ENCODE measurements around the gene TRUB1.
"Not testable (repeated sequence)": the region's sequence is repeated elsewhere in the genome, so short reads cannot be mapped to it uniquely, and the experiment has no call there.

The TRUB1 gene

DNA sequence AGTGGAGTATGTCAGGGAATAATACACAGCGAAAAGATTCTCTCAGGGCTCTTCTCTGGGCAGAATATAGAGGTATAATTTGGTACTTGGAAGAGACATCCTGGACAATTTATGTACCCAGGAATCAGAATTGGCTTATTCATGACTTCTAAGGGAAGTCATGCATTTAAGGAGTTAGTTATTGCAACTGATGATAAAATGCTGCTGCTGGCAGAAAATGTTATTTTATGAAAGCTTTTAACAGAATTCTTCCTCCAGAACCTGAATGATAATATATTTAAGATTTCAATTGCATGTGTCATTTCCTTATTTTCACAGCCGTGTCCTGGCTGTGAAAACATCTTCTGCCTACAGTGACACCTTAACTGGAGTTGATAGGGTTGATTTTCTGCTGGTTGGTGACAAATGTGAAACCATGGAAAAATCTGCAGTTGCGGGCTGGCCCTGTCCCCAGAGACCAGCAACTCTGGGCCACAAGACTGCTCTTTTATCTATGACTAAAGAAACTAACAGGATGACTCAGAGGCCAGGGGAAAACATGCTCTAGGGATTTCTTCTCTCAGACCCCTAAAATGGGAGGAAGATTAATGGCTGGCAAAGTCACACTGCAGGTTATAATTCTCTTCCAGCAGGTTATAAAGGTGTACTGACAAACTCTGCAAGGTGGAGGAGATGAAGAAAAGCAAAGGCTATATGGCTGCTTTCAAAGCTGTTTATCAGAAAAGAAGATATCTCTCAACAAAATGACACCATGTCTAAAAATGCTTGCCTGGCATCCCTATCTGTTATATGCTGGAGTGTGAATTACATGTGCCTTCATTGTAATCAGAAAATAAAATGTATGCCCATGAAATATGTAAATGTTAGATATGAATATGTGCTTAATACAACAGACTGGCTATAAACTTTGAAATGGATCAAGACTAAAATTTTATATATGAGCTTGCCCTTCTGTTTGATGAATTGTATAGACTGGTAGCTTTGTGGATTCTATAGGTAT lies 12.1 kb upstream of the TRUB1 start:
- peak; percentile 35 for DNase-seq (ENCODE audit: low spot score)

DNA sequence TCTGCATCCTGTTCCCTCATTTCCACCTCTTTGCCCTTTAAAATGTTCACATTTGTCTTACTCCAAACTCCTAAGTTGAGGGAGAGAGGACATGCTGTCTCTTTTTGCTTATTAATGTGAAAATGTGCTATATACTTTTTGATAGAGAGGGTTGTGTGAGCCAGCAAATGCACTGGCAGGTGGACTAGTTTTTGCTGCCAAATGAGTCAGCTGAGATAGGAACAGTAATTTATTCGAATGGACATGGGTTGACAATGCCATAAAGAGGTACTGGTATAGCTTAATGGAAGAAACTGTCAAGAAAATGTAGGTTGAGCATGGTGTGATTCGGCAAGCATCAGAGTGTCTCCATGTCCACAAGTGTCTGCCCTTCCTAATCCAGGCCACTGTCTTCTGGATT lies 9.2 kb upstream of the TRUB1 start:
- DNase-seq (ENCODE audit: low spot score): no peak

DNA sequence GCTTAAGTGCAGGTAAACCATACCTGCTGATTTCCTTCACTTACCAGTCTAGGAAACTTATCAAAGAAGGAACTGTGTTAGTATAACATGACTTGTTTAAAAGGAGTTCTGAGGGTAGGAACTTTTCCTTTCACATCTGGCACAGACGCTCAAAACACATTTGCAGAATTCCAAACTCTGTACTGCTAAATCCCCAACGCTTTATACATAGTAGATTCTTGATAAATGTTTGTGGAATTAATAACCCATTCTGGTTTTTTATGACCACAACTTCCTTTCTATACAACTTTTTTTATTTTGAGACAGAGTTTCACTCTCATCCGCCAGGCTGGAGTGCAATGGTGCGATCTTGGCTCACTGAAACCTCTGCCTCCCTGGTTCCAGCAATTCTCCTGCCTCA lies 7.7 kb upstream of the TRUB1 start:
- DNase-seq (ENCODE audit: low spot score): peak; percentile 11

DNA sequence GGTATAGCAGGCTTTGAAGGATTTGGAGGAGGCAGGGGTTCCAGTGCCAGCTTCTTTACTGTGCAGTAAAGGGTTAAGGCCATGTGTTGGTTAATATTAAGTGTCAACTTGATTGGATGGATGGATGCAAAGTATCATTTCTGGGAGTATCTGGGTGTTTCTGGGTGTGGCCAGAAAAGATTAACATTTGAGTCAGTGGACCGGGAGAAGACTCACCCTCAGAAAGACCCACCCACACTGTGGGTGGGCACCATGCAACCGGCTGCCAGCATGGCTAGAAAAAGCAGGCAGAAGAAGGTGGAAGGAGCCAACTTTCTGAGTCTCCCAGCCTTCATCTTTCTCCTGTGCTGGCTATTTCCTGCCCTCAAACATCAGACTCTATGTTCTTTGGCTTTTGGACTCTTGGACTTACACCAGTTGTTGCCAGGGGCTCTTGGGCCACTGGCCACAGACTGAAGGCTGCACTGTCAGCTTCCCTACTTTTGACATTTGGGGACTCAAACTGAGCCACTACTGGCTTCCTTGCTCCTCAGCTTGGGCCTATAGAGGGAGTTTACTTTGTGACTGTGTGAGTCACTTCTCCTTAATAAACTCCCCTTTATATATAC lies 6.8 kb upstream of the TRUB1 start:
- no peak for DNase-seq (ENCODE audit: low spot score)

DNA sequence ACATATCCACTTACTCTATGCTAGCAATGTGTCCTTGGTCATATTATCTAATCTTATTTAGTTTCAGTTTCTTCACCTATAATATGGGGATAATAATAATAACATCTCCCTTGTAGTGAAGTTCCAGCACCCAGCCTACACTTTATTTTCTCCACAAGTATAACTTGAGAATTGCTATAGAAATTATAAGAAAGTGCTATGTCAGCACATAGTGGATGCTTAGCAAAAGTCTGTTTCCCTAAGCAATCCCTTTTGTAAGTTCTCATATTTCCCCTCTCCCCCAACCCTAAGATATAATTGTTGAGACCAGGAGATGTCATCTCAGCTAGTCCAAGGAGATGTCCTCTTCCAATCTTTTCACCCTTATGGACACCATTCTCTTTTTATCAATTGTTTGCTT lies 5.8 kb upstream of the TRUB1 start:
- no peak for DNase-seq (ENCODE audit: low spot score)

DNA sequence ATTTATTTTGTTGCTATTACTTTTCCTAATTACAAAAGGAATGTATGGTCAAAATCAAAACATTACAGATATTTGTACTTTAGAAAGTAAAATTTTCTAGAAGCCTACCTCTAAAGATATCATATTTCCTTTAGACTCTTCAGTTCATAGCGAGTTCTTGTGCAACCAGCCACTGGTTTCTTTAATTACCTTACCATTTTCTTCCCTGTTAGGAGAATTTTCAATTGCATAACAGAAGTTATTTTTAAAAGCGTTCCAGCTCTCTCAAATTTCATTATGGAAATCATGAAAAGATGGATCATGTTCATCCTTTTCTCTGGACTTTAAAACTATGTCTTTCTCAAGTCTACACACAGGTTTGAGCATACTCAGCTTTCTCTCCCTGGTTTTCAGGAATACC lies 5.0 kb upstream of the TRUB1 start:
- DNase-seq (ENCODE audit: low spot score): peak; percentile 4

DNA sequence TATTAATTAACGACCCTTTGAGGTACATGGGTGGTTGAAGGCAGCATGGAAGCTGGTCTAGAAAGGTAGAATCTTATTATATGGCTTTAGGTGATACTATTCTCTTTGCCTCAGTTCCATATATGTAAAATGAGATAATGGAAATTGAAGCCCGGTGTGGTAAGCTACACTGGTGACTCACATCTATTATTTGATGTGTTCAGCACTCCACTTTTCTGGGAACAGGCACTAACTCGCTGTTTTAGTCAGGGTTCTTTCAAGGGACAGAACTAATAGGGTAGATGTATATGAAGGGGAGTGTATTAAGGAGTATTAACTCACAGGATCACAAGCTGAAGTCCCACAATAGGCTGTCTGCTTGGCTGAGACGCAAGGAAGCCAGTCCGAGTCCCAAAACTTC lies 4.4 kb upstream of the TRUB1 start:
- DNase-seq (ENCODE audit: low spot score): no peak

DNA sequence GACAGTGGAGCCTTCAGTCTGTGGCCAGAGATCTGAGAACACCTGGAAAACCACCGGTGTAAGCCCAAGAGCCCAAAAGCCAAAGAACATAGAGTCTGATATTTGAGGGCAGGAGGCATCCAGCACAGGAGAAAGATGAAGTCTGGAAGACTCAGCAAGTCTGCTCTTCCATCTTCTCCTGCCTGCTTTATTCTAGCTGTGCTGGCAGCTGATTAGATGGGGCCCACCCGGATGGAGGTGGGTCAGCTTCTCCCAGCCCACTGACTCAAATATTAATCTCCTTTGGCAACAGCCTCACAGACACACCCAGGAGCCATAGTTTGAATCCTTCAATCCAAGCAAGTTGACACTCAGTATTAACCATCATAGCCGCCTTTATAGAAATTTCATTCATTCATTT lies 4.0 kb upstream of the TRUB1 start:
- not testable (repeated sequence) for DNase-seq (ENCODE audit: low spot score)

DNA sequence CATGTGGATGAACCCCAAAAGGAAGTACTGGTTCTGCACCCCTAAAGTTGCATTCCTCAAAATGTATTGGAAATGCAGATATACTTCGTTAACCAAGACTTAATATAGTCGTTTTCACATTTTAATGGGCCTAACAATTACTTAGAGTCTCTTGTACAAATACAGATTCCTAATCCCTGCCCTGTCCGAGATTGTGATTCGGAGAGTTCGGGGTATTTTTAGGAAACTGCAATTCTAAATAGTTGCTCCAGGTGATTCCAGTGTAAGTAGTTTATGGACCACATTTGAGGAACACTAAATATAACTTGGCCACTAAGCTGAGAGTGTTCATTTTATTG lies 830 bp downstream of the TRUB1 start:
- no peak for DNase-seq (ENCODE audit: low spot score)

DNA sequence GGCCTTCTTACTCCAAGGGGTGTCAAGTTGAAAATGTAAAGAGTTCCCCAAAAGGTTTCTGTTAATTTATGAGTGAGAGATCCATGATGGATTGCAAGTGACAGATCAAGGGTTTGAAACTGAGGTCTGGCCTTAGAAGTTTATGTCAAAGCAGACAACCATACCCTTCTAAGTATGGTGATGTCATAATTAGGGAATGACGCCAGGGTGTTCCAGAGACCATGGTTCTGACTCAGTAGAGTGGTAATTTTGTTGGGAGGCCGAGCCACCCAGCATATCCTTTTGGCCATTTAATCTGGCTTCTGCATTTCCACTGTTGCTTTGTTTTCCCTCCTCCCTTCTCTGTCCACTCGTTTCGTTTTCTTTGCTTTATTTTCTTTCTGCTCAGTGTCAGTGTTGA lies 2.7 kb downstream of the TRUB1 start:
- DNase-seq (ENCODE audit: low spot score): no peak

DNA sequence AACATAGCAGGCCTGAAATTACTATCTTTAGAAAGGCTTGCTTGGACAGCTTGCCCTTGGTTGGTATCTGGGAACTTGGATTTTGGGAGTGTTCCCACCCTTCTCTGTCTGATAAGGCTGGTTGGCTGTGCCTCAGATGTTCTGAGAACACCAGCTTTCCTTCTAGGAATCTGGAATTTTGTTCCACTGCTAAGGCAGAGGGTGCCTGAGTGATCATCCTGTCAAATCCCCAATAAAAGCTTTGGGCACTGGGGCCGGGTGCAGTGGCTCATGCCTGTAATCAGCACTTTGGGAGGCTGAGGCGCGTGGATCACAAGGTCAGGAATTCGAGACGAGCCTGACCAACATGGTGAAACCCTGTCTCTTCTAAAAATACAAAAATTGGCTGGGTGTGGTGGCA lies 5.0 kb downstream of the TRUB1 start:
- no peak for DNase-seq (ENCODE audit: low spot score)

DNA sequence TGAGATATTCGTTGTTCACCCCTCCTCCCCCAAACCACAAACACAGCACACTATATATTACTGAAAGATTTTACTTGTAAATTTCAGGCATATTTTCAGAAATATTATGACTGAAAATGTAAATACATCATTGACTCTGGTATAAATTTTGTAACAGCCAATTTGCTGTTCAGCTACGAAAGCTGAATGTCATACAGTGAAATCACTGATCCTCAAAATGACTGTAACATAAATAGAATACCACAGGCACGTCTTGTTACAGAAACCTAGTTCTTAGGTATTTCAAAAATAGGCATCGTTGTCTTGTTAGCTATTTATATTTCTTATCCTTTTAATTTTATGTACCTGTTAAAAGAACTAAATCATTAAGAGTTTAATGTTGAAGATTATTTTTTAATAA lies 15.1 kb downstream of the TRUB1 start:
- DNase-seq (ENCODE audit: low spot score): no peak

DNA sequence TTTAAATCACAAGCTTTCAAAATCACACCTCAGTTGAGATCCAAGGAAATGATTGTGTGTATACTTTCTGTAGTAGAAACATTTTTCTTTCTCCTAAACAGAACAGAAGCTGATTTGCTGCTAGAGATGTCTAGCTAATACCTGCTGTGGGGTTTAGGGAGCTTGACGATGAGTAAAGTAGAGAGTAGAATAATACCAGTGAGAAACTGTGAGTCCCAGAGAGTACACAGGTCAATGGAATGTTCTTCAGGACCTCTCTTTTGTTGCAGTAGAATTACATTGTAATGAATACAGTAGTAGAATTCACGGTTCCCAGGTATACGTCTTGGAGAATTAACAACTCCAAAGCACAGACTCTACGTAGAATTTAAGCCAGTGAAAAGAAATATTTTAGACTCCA lies 18.0 kb downstream of the TRUB1 start:
- no peak for DNase-seq (ENCODE audit: low spot score)

DNA sequence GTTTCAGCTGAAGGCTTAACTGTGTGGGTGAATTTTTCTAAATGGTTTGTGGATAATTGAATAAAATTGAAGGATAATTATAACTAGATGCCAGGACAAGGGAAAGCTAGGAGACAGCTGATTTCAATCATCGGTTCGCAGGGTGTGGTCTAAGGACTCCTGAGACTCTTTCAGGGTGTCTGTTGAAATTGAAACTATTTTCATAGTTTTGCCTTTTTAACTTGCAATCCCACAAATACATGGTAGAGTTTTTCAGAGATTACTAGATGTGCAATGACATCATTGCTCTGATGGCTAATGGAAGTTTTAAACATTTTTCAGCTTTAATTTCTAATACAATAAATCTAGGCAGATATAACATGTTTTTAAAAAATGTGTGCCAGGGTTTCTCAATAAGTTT lies 18.5 kb downstream of the TRUB1 start:
- DNase-seq (ENCODE audit: low spot score): peak; percentile 41

DNA sequence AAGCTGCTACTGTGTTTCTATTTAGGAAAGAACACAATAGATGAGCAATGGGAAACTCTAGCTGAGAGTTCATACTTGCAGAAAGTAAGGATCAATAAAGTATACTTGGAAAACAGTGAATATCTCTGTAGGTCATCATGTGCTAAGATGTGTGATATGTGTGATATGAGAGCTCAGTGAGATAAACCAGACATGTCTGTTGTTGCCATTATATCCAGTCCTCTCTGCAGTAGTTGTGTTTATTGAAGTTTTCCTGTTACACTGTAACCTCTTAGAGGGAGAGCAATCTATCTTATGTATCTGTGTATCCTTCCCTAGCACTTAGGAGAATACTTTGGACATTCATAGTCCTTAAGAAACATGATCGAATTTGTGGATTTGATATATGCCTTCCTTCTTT lies 19.1 kb downstream of the TRUB1 start:
- no peak for DNase-seq (ENCODE audit: low spot score)

DNA sequence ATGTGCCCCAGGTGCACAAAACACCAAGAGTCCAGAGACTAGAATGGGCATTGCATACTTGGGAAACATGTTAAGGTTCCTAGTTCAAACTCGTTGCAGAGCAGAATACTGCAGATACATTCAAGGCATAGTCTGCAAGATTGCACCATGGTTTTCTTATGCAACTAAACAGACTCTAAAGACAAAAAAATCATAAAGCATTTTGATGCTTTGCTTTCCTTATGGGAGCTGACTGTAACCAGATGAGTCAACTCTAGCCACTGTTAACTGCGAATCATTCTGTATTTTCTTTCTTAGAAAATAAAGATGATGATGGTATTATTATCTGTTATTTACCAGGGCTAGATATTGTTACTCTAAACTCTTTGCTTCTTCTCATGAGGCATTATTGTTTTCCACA lies 19.7 kb downstream of the TRUB1 start:
- no peak for DNase-seq (ENCODE audit: low spot score)

DNA sequence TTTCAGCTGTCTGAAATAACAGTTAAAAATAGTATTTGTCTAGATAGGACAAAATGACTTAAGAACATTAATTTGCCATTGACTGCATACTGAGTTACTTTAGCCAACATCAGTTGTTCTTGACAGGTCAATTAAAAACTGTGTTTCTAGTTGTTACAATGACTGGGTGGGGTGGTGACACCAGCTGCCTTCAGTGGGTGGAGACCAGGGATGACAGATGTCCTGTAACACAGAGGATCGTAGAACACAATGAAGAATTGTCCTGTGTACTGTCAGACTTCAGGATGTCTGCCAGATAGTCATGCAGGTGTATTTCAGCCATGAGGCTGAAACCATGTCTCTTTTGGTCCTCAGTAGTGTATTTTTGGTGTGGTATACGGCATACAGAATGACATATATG lies 24.4 kb downstream of the TRUB1 start:
- no peak for DNase-seq (ENCODE audit: low spot score)

DNA sequence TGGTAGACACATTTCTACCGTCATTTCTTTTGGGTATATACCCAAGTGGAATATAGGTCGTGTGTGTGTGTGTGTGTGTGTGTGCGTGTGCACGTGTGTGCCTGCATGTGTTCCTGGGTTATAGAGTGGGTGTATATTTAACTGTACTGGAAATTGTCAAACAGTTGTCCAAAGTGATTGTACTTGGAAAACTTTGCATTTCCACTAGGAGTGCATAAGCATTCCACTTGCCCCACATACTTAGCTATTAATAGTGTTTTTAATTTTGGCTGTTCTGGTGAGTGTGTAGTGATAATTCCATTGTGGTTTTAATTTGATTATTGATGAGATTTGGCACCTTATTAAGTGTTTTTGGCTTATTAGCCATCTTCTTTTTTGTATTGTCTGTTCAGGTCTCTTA lies 25.9 kb downstream of the TRUB1 start:
- DNase-seq (ENCODE audit: low spot score): no peak

DNA sequence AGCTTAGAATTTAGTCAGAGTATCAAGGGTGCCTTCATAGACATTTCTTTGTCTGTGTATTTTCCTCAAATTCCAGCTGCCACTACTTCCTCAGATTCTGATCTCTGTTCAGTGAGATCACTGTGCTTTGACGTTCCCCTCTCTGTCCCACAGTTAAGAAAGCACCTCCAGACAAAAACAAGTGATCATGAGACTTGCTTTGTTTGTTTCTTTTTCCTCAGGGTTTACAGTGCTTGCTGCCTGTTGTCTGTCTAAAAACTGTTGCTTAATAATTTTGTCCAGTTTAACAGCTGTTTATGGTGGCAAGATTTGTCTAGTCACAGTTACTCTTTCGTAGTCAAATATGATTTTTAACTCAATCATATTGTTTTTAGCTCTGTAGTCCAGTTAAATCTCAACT lies 29.1 kb downstream of the TRUB1 start:
- DNase-seq (ENCODE audit: low spot score): peak; percentile 10

DNA sequence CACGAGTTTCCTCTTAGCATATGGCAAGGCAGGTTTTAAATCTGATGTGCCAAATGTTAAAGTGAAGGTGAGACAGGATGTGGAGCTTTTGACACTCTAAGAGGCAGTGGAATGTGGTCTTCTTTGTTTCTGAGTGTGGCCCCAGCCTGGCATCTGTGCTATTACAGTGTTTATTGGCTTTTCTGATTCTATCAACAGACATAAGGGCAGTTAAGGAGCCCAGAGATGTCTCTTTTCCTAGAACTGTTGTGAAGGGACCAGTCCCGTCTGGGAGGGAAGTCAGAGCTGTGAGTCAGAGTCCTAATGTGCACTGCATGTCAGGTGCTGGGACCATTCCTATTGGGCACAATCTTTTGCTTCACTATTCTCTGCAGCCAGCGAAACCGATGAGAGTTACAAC lies 32.5 kb downstream of the TRUB1 start:
- DNase-seq (ENCODE audit: low spot score): no peak

DNA sequence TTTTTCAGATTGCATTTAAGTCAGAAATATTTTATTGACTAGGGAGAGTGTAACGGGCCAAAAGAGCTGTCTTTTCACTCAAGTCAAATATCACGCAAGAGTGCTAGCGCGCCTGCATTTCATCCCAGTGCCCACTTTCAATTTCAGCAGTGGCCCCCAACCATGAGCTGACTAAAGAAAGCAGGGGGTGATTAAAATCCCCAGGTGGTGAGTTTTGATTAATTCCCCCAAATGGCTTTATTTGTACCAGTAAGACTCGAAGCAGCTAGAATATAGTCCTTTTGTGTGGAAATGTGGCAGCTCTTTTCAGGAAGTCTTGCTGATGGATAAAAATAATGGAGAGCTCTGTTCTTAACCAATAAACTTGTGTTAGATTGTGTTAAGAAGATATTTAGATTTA lies 35.3 kb downstream of the TRUB1 start:
- no peak for DNase-seq (ENCODE audit: low spot score)

DNA sequence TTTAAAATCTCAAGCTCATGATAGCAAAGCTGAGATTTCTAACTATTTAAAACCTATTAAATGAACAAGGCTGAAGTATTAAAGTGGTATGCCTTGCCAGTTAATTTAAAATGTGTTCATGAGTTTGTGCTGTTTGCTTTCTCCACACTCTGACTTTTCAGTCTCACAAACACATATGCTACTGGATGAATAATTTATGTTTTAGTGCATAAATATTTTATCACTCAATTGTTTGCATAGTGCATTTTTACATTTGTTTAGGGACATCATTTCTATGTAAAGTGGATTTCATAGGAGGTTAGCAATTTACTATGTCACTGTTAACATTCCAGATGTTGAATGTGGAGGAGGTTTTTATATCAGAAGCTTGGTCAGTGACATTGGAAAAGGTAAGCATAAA lies 36.0 kb downstream of the TRUB1 start:
- DNase-seq (ENCODE audit: low spot score): no peak

DNA sequence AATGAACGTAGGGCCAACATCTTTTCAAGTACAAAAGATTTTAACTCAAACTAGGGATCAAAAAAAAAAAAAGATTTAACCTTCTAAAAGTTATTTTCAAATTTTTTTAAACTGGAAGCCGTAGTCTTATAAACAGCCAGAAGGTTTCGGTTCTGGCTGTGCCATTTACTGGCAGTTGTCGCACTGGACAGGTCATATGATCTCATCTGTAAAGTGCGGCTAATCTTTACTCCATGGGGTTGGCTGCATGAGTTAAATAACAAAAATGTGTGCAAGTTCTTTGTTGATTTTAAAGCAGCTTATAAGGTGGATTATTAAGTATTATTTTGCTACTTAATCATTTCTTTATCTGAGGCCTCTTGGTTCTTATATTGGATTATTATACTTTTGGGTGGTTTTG lies 36.6 kb downstream of the TRUB1 start:
- DNase-seq (ENCODE audit: low spot score): no peak

DNA sequence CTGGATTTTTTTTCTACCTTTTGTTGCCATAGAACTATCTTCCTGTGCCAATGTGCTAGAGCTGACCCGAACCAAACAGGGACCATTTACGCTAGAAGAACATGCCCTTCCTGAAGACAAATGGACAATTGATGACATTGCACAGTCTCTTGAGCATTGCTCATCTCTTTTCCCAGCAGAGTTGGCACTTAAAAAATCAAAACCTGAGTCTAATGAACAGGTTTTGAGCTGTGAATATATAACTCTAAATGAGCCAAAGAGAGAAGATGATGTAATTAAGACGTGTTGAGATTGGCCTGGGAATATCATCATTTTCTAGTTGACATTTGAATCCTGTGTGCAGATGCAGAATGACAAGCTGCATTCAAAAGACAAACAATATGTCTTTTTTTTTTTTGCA lies 37.1 kb downstream of the TRUB1 start:
- no peak for DNase-seq (ENCODE audit: low spot score)

Measured in GM03348 (cell line).